Subcutaneous abdominal adipose tissue (tissue), 5 donors: ENCODE data around the gene SPCS2.

Experiments used
- H3K27ac ChIP-seq: one replicate; pipeline ENCODE4 v1.7.0; 2013; ENCODE audit warnings: low read depth, mild to moderate bottlenecking, inconsistent platforms, low read length, moderate library complexity
- H3K27me3 ChIP-seq, 5 donors: one replicate each; pipeline ENCODE4 v1.7.0; 2013; ENCODE audit warnings: low read length in 5 of 5, inconsistent platforms in 1 of 5; ENCODE audit not compliant: control insufficient read depth in 5 of 5, insufficient read depth in 4 of 5
- H3K36me3 ChIP-seq, 5 donors: one replicate each; pipeline ENCODE4 v1.7.0; 2013; ENCODE audit warnings: low read length in 5 of 5; ENCODE audit not compliant: control insufficient read depth in 5 of 5, insufficient read depth in 5 of 5
- H3K4me1 ChIP-seq, 5 donors: one replicate each; pipeline ENCODE4 v1.7.0; 2013; ENCODE audit warnings: low read length in 5 of 5, mild to moderate bottlenecking in 3 of 5, moderate library complexity in 1 of 5; ENCODE audit not compliant: control insufficient read depth in 5 of 5, insufficient read depth in 5 of 5
- H3K4me3 ChIP-seq, 5 donors: one replicate each; pipeline ENCODE4 v1.7.0; 2013; ENCODE audit warnings: low read length in 5 of 5, low read depth in 1 of 5
- H3K9ac ChIP-seq, 5 donors: one replicate each; pipeline ENCODE4 v1.7.0; 2013; ENCODE audit warnings: low read length in 5 of 5, mild to moderate bottlenecking in 4 of 5, moderate library complexity in 3 of 5
- H3K9me3 ChIP-seq, 5 donors: one replicate each; pipeline ENCODE4 v1.7.0; 2013; ENCODE audit warnings: low read length in 5 of 5; ENCODE audit not compliant: control insufficient read depth in 5 of 5
- donor health status: healthy.
- donor health status: healthy.
- donor health status: healthy.
- donor health status: healthy.
- donor health status: healthy.

SPCS2 gene

DNA sequence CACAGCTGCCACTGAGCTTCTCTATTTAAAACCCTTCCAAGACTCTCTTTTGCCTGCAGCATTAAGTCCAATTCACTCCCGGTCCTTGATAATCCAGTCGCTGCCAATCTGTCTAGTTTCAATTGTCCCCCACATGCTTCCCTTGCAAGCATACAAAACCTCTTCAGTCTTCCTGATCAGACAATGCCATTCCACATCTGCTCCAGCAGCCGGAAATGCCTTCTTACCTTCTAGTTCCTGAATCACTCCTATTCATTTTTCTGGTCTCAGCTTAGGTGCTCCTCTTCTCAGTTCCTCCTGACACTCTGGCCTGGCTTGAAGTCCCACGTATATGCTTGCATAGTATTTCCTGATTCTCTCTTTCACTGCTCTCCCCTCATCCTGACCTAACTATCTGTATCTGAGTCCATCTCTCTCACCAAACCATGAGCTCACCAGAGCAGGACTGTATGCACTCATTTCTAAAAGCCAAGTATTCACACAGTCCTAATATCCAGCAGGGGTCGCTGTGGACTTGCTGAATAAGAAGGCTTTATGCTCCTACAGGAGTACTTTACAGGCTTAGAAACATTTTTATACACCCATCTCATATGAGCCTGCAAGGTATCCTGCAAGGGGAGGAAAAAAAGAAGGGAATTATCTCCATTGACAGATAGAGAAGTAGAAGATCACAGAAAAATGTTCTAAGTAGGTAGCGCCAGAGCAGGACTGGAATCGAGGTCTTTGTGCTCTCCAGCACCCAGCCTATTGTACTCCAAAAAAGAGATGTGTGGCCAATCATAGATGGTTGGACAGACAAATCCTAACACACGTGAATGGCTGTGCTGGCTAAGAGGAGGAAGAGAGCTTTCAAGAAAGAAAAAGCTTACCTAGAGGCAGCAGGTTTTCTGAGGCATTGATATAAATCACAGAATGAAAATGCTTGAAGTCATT is 19.4 kb upstream of the SPCS2 start:
- H3K4me3 ChIP-seq, result no peak overlapping the region
- peaks cover 0 to 6% (median 0%) of the 10 kb centered on the region in 5 donors for H3K4me1 ChIP-seq
- no peak overlapping the region for H3K9ac ChIP-seq
- H3K27ac ChIP-seq, result no peak overlapping the region
- no peaks in the 10 kb centered on the region for H3K27me3 ChIP-seq
- peaks cover 5 to 24% (median 13%) of the 10 kb centered on the region in 5 donors for H3K36me3 ChIP-seq
- H3K9me3 ChIP-seq, result no peaks in the 10 kb centered on the region

DNA sequence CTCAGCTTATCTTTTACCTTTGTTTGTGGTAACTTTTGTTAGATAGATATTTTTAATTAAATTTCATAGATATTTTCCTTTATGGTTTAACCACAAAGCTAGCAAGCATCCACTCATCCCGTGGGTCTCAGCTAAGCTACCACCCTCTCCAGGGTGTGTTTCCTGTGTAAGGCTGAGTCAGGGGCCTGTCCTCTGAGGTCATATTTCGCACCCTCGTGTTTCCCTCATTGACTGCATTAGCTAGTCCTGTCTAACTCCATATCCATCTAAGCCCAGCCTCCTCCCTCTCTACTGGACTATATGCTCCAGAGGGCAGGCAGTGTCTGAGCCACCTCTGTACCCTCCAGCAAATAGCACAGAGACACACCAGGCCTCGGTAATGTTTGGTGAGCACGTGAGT is 16.9 kb upstream of the SPCS2 start:
- H3K4me1 ChIP-seq, result peaks cover 0 to 2% (median 0%) of the 10 kb centered on the region in 5 donors
- no peak overlapping the region for H3K9ac ChIP-seq
- no peaks in the 10 kb centered on the region for H3K9me3 ChIP-seq
- H3K27me3 ChIP-seq, result no peaks in the 10 kb centered on the region
- H3K27ac ChIP-seq, result no peak overlapping the region
- H3K36me3 ChIP-seq, result peaks cover 19 to 46% (median 25%) of the 10 kb centered on the region in 5 donors
- no peak overlapping the region for H3K4me3 ChIP-seq

DNA sequence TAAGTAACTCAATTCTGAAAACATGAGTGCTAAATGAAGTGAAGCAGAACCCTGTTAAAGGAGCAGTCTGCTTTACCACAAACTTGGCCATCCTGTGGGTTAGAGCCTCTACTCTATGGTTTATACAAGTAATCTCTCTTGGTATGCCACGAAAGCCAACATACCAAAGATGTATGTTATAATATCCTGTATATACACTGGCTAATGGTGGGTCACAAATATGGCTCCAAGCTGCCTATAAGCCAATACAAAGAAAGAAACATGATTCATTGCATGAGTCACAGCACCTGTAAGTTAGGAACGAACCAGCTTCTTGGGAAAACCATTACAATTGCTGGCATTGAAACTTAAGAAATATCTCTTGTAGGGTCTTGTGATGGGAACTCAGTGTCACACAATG is 16.3 kb upstream of the SPCS2 start:
- H3K4me3 ChIP-seq, result no peak overlapping the region
- H3K4me1 ChIP-seq, result peaks cover 0 to 2% (median 0%) of the 10 kb centered on the region in 5 donors
- H3K9ac ChIP-seq, result no peak overlapping the region
- no peak overlapping the region for H3K27ac ChIP-seq
- H3K36me3 ChIP-seq, result peaks cover 19 to 46% (median 25%) of the 10 kb centered on the region in 5 donors
- H3K27me3 ChIP-seq, result no peaks in the 10 kb centered on the region
- H3K9me3 ChIP-seq, result no peaks in the 10 kb centered on the region

DNA sequence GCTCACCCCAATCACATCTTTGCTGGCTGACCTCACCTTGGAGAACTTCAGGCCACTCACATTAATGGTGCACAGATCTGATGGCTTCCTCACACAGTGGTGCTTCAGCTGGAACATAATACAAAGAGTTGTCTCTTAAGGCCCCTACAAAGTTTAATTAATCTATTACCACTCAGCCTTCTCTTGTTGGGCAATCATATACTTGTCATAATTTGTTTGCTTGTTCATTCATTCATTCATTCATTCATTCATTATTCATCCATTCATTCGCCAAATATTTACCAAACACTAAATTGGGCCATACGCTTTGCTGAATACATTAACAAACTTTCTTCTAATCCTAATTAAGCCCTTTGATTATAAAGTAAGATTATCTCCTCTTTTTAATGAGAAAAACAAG is 15.3 kb upstream of the SPCS2 start:
- H3K27ac ChIP-seq, result no peak overlapping the region
- H3K36me3 ChIP-seq, result peaks cover 14 to 43% (median 25%) of the 10 kb centered on the region in 5 donors
- H3K4me3 ChIP-seq, result no peak overlapping the region
- no peak overlapping the region for H3K9ac ChIP-seq
- no peaks in the 10 kb centered on the region for H3K27me3 ChIP-seq
- H3K4me1 ChIP-seq, result peaks cover 0 to 6% (median 0%) of the 10 kb centered on the region in 5 donors
- H3K9me3 ChIP-seq, result no peaks in the 10 kb centered on the region

DNA sequence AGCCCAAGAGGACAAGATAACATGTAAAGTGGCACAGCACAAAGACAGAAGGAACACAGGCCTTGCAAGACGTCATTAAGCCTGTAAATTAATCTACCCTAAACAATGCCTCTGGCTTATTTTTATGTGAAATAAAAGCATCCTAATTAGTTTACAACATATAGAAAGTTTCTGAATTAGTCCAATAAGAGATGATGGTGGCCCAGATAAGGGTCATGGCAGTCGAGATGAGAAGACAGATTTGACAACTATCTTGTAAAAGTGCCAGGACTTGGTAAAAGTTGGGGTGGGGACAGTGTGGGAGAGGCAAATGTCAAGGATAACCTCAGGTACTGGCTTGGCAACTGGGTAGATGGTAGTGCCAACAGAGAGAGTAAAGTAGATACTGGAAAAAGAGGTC is 13.8 kb upstream of the SPCS2 start:
- no peaks in the 10 kb centered on the region for H3K27me3 ChIP-seq
- peaks cover 0 to 6% (median 0%) of the 10 kb centered on the region in 5 donors for H3K4me1 ChIP-seq
- no peaks in the 10 kb centered on the region for H3K9me3 ChIP-seq
- H3K9ac ChIP-seq, result no peak overlapping the region
- H3K4me3 ChIP-seq, result no peak overlapping the region
- peaks cover 19 to 43% (median 27%) of the 10 kb centered on the region in 5 donors for H3K36me3 ChIP-seq
- H3K27ac ChIP-seq, result no peak overlapping the region

DNA sequence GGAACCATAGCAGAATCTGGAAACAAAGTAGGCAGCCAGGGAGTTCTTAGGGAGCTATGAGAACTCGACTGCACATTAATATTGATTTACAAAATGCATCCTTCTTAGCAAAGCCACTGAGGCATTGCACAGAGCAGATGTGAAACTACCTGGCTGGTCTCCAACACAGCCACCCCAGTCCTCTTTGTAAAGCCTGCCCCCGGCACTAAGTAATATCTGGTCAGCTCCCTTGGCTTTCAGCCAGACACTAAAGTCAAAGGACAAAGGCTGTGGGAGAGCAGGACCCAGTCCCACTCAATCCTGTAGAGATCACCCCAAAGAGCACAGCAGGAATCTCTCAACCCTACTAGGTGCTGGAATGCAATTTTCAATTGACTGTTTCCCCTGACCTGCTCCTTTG is 13.0 kb upstream of the SPCS2 start:
- peaks cover 20 to 43% (median 32%) of the 10 kb centered on the region in 5 donors for H3K36me3 ChIP-seq
- H3K9me3 ChIP-seq, result no peaks in the 10 kb centered on the region
- peaks cover 0 to 6% (median 2%) of the 10 kb centered on the region in 5 donors for H3K4me1 ChIP-seq
- H3K27me3 ChIP-seq, result no peaks in the 10 kb centered on the region
- no peak overlapping the region for H3K9ac ChIP-seq
- H3K4me3 ChIP-seq, result no peak overlapping the region
- H3K27ac ChIP-seq, result no peak overlapping the region

DNA sequence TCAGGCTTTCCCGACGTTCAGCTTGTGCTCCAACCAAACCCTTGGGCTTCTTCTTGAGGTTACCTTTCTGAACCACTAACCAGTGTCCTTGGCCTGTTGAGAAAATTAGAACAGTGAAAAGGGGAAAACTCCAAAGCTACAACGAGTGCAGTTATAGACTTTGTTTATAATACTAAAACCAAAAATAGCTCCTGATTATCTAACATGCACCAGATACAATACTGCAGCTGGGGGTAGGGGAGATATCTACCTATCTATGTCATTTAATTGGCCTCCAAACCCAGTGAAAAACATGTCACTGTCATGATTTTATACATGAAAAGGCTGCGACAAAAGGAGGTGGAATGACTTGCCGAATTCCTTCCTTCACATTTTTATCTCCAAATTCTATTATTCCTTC is 12.1 kb upstream of the SPCS2 start:
- H3K9ac ChIP-seq, result no peak overlapping the region
- no peak overlapping the region for H3K4me3 ChIP-seq
- H3K4me1 ChIP-seq, result peaks cover 2 to 12% (median 8%) of the 10 kb centered on the region in 5 donors
- no peaks in the 10 kb centered on the region for H3K27me3 ChIP-seq
- peaks cover 20 to 43% (median 32%) of the 10 kb centered on the region in 5 donors for H3K36me3 ChIP-seq
- H3K9me3 ChIP-seq, result no peaks in the 10 kb centered on the region
- H3K27ac ChIP-seq, result no peak overlapping the region

DNA sequence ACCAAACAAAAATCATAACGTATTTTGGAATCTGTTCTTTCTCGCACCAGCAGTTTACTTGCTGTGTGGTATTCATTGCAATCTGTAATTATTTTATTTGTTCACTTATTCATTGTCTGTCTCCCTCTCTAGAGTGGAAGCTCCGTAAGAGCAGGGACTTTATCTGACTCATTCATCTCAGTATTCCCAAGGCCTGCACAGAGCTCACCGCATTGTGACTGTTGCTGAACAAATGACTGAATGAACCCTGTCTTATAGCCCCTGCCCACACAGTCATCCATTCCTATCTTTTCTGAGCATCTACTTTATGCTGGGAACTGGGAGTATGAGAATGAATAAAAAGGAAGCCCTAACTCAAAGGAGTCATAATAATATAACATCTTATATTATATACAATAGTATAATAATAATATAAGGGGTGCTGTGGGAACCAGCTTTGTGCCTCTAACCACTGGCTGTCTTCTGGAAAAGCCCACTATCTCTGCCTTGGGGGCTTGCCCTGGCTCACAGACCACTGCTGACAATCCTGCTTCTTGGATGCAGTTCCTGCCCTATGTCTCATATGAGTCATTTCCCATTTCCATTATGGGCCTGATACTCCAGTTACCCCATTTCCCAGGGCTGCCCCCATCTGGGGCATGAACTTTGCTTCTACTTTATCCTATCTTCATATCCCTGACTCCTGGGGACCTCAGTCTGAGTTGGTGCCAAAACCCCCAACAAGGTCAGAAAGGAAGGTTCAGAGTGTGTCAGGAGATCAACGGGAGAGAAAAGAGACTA is 11.2 kb upstream of the SPCS2 start:
- peaks cover 17 to 37% (median 32%) of the 10 kb centered on the region in 5 donors for H3K36me3 ChIP-seq
- H3K9me3 ChIP-seq, result no peaks in the 10 kb centered on the region
- H3K4me3 ChIP-seq, result no peak overlapping the region
- H3K27me3 ChIP-seq, result no peaks in the 10 kb centered on the region
- no peak overlapping the region for H3K9ac ChIP-seq
- H3K27ac ChIP-seq, result no peak overlapping the region
- peaks cover 2 to 21% (median 14%) of the 10 kb centered on the region in 5 donors for H3K4me1 ChIP-seq

DNA sequence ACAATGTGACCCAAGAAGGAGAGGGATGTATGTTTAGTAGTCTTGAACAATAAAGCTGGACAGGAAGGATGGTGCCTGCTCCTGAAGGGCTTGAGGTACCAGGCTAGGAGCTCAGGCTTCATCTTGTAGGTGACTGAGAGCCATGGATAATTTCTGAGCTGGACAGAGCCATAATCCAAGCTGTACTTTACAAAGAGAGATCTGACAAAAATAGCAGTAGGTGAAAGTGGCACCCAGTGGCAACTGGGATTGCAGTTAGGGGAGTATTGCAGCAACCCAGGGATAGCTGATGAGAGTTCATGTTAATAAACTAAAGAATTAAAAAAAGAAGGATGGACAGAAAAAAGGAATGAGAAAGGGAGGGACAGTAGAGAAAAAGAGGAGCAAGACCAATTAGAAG is 7.6 kb upstream of the SPCS2 start:
- H3K9ac ChIP-seq, result no peak overlapping the region
- peaks cover 0 to 21% (median 14%) of the 10 kb centered on the region in 5 donors for H3K4me1 ChIP-seq
- no peaks in the 10 kb centered on the region for H3K9me3 ChIP-seq
- H3K27me3 ChIP-seq, result no peaks in the 10 kb centered on the region
- H3K27ac ChIP-seq, result no peak overlapping the region
- peaks cover 3 to 14% (median 10%) of the 10 kb centered on the region in 5 donors for H3K36me3 ChIP-seq
- H3K4me3 ChIP-seq, result no peak overlapping the region
